Activated CD4-positive, alpha-beta T cell treated with anti-CD3 and anti-CD28 coated beads, Interleukin-10, Interleukin-2, amounts not matched to agents 100 ng/mL and 50 ng/mL, durations not matched to agents 16 hours and 8 hours (primary cell): ENCODE measurements around the gene MYCL.
"Not testable (repeated sequence)": the region's sequence is repeated elsewhere in the genome, so short reads cannot be mapped to it uniquely, and the experiment has no call there.

Source experiments
- DNase-seq: peaks from one replicate; pipeline ENCODE4 v3.0.0-alpha.2; 2020

MYCL gene

DNA sequence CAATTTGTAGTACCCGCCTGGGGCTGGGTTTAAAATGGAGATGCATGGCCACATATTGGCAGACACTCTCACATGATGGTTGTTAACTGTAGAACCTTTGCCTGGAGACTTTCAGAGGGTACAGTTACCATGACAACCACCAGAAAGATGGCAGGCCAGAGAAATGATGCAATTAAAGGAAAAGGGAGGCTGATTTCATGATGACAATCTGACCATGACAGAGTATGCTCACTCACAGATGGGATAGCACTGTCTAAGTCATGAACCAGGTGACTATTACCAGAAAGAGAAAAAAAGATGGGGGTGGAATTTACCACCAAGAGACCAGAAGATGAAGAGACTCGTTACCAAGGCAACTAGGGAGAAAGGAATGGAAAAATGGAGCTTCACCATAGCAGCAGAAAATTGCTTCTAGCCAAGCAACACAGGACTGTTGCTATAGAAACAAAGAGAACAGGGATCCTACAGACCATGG is 14.9 kb downstream of the MYCL start:
- DNase-seq = peak; percentile 29

DNA sequence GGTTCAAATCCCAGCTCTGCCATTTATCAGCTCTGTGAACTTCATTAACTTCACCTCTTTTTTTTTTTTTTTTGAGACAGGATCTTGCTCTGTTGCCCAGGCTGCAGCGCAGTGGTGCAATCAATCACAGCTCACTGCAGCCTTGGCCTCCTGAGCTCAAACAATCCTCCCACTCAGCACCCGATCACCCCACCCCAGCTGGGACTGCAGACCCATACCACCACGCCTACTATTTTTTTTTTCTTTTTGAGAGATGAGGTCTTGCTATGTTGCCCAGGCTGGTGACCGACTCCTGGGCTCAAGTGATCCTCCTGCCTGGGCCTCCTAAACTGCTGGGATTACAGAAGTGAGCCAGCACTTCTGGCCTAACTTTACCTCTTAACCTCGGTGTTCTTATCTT is 16.2 kb downstream of the MYCL start:
- DNase-seq = no peak

DNA sequence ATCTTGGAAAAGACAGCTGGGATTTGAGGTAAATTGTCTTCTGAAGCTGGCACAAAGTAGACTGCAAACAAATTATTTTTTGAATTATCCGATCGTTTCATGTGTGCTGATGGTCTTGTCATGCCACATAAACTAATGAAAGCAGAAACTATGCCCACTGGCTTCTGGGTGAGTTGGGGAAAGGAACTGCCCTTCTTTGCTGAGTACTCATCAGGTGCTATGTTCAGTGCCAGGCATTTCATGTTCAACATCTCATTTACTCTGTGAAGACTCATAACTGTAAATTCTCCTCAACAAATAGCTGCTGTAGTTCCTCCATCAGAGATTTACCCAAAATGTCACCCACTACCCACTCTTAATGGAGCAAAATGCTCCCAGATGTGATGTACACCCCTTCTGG is 19.6 kb downstream of the MYCL start:
- DNase-seq = no peak

DNA sequence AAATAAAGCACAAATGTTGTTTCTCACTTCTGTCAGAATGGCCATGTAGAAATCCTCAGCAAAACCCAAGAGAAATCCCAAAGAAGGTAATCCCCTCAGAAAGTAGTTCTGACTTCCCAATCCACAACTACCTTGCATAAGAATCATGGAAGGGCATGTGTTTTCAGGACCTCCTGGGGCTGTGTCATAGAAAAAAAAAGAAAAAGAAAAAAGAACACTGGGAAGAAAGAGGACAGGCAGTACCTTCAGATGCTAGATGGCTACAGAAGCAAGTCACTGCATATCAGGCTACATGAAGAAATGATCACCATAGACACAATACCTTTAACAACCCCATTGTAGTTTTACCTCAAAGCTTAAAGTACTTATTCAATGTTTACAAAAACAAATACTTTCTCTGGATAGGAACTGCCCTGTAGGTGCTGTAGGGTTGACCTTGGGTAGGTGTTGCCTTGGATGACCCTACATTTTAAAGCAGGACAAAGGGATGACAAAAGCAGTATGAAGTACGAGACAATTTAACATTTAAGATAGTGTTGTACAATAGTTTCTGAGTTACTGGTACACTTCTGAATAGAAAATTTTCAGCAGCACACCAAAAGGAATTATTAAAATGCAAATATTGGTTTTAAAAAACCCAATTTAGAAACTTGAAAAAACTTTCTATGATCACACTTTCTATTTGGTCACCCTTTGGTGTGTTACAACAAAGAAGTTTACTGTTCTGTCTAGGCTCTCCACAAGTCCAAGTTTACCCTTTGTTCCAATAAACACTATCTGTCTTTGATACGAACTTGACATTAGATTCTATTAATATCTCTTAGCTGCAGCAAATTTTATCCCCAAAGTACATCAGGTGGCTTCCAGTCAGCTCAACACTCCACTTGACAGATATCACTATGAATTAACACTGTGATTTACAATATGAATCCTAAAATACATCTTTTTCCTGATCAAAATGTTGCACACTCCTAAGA is 23.4 kb downstream of the MYCL start:
- no peak for DNase-seq

DNA sequence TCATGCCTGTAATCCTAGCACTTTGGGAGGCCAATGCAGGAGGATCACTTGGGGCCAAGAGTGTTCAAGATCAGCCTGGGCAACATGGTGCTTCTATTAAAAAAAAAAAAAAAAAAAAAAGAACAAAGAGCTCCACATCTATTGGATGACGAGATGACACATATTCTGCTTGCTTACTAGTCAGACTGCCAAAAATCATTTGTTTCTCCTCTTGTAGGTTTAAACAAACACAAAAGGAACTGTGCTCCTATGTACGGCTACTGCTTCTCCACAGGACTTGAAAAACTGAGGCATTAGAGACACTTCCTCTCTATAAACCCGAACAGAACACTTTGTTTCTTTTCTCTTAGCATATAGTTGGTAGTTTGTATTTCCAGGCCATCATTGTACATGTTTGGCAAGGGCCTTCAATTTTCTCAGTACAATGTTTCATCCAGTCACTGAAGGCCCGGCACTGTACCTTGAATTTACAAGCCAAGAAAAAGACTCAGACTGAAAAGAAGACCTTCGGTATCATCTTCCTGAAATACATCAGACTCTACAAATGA is 24.4 kb downstream of the MYCL start:
- DNase-seq = no peak

DNA sequence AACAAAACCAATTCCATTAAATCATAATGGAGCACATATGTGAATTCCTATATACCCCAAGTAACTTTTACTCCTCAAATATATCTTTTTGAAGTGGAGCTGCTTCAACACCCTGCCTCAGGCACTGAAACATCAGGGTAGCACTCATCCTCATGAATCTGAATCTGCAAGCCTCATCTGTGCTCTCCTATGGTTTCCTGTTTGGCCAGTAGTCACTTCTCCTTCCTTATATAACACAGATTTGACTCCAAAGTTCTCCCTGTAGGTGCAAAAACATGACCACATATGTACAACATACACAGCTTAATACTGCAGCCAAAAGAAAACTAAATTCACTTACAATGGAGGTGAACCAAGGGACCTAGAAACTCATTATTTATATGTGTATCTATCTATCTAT is 25.6 kb downstream of the MYCL start:
- no peak for DNase-seq

DNA sequence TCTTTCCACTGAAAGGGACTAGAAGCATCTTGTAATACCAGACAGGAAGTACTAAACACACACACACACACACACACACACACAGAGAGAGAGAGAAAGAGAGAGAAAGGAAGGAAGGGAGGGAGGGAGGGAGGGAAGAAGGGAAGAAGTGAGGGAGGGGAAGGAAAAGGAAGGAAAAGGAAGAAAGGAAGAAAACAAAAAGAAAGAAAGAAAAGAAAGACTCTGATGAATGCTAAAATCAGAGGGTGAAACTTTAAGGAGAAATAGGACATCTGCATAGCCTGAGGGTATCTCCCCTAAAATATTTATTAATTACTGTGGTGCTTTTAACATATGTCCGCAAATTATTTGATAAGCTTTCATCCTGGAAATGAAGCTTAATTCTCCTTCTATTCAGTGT is 29.0 kb downstream of the MYCL start:
- no peak for DNase-seq

DNA sequence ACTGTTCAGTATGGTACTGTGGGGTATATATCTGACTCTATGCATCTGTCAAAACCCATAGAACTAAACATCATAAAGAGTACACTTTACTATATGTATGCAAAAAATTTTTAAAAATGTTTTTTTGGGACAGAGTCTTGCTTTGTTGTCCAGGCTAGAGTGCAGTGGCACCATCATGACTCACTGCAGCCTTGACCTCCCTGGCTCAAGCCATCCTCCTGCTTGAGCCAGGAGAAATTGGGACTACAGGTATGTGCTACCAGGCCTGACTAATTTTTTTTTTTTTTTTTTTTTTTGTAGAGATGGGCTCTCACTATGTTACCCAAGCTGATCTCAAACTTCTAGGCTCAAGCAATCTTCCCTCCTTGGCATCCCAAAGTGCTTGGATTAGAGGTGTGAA is 29.9 kb downstream of the MYCL start:
- DNase-seq = no peak

DNA sequence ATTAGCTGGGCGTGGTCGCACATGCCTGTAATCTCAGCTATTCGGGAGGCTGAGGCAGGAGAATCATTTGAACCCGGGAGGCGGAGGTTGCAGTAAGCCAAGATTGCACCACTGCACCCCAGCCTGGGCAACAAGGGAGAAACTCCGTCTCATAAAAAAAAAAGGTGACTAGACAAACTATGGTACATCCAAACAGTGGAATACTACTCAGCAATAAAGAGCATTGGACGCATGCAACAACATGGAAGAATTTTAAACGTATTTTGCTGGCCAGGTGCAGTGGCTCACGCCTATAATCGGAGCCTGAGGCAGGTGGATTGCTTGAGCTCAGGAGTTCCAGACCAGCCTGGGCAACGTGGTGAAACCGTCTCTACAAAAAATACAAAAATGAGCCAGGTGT is 30.7 kb downstream of the MYCL start:
- not testable (repeated sequence) for DNase-seq

DNA sequence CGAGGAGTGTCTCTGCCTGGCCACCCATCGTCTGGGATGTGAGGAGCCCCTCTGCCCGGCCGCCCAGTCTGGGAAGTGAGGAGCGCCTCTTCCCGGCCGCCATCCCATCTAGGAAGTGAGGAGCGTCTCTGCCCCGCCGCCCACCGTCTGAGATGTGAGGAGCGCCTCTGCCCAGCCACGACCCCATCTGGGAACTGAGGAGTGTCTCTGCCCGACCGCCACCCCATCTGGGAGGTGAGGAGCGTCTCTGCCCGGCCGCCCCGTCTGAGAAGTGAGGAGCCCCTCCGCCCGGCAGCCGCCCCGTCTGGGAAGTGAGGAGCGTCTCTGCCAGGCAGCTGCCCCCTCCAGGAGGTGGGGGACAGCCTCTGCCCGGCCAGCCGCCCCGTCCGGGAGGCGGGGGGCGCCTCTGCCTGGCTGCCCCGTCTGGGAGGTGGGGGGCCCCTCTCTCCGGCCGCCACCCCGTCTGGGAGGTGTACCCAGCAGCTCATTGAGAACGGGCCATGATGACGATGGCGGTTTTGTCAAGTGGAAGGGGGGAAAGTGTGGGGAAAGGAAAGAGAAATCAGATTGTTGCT is 32.1 kb downstream of the MYCL start:
- DNase-seq = not testable (repeated sequence)

DNA sequence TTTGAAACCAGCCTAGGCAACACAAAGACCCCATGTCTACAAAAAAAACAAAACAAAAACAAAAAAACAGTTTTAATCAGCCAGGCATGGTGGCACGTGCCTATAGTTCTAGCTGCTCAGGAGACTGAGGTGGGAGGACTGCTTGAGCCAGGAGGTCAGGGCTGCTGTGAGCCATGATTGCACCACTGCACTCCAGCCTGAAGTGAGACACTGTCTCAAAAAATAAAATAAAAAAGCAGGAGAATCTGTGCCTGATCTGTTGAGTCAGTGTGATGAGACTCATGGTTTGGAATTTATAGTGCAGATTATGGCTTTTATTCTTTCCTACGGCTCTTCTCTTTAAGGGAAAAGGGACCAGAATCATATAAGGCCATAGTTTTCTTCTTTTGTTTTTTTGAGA is 35.0 kb downstream of the MYCL start:
- DNase-seq = no peak

DNA sequence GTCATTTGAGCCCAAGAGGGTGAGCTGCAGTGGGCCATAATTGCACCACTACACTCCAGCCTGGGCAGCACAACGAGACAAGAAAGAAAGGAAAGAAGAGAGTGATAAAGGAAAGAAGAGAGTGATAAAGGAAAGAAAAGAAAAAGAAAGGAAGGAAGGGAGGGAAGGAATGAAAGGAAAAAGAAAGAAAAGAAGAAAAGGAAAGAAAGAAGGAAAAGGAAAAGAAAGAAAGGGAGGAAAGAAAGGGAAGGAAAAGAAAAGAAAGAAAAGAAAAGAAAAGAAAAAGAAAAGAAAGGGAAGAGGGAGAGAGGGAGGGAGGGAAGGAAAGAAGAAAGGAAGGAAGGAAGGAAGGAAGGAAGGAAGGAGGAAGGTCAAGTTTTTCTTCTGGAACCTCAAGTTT is 36.0 kb downstream of the MYCL start:
- DNase-seq = no peak

DNA sequence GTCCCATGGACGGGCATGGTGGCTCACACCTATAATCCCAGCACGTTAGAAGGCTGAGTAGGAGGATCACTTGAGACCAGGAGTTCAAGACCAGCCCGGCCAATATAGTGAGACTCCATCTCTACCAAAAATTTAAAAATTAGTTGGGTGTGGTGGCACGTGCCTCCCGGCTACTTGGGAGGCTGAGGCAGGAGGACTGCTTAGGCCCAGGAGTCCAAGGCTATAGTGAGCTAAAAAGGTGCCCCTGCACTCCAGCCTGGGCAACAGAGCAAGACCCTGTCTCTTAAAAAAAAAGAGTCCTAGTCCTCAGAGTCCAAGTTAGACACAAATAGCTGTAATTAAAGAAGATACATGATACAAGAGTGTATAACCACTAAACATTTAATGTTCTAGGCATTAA is 38.5 kb downstream of the MYCL start:
- DNase-seq = no peak

DNA sequence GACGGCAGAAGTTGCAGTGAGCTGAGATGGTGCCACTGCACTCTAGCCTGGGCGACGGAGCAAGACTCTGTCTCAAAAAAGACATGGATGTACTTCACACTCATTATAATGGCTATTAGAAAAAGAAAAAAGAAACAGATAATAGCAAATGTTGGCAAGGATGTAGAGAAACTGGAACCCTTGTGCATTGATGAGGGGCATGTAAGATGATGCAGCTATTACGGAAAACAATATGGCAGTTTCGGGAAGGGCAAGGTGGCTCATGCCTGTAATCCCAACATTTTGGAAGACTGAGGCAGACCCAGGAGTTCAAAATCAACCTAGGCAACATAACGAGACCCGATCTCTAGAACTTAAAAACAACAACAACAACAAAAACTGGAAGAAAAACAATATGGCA is 40.7 kb downstream of the MYCL start:
- no peak for DNase-seq

DNA sequence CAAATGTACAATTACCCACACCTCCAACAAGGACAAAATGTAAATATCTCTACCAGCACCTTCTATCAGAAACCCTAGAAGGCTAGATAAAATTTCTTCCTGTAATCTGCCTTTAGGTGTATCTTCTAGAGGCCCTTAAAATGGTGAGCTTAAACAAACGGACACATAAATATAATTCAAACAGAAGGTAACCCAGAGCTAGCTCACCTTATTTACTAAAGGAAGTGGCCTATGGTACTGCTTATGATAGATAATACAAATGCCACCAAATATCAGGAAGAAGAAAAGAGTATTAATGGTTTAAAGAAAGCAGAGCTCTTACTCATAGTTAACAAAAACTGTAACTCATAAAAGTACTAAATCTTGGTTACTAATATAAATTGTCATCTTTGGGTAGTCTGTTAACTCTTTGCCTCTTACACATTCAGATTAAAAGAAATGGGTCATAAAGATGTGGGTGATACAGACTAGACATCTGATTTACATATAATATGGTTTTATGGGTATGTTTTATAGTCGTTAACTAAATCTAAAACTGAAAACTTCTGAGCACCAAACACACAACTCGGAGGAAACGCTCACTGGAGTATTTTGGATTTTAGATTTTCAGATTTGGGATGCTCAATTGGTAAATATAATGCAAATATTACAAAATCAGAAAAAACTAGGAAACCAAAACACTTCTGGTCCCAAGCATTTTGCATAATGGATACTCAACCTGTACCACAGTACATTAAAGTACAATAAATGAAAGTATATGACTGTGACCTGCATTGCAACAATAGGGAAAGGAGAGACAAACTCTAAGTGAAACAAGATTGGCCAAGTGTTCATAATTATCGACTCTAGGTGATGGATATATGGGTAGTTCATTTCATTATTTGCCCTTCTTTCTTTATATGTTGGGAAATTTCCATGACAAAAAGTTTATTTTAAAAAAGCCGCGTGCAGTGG is 41.6 kb downstream of the MYCL start:
- DNase-seq = no peak

DNA sequence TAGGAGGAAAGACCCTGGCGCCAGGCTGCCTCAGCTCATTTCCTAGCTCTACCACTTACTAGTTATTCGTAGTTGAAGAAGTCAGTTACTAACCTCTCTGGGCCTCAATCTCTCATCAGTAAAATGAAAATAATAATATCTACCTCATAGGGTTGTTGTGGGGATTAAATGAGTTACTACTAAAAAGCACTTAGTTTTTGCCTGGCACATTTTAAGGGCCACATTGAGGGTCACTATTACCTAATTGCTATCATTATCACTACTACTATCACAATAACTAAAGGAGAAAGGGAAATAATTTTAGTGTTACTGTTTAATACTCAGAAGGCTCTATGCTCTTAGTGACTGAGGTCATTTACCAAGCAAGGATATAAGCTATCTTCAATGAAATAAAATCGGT is 43.4 kb downstream of the MYCL start:
- DNase-seq = no peak

DNA sequence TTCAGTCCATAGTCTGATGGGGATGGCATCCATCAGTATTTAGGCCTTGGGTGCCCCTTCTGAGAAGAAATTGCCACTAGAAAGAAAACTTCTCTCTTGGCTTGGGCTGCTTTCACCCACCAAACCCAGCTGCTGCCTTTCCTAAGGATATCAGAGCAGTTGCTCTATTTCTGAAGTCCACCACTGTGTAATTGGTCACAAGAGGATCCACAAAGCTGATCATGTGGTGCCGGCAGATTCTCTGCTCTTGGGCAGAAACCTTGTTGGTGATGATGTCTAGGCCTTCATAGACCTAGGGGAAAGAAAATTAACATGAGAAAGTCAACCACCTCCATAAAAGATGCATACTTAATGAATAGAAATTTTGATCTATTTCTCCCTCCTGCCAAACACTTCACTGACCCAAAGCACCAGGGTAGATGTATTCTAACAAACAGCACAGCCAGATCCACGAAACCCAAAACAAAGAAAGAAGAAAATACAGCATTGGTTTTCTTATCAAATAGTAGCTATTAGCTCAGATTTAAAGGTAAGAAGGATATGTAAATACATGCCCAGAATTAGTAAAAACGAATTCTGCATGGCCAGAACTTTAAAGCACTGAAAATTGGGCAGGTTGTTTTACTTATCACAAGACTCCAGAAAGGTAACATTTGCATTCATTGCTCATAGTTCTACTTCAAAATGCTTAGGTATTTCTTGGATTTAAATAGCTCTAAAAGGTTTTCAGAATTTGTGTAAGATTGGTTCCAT is 44.4 kb downstream of the MYCL start:
- no peak for DNase-seq

DNA sequence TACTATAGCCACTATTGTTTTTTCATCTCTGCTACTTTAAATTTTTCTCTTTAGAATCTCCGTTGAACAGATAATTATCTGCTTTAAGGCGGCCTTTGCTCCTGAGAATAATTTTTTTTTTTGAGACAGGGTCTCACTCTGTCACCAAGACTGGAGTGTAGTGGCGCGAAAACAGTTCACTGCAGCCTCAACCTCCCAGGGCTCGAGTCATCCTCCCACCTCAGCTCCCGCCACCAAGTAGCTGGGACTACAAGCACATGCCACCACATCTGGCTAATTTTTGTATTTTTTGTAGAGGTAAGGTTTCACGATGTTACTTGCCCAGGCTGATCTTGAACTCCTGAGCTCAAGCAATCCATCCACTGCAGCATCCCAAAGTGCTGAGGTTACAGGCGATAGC is 47.0 kb downstream of the MYCL start:
- DNase-seq = no peak

DNA sequence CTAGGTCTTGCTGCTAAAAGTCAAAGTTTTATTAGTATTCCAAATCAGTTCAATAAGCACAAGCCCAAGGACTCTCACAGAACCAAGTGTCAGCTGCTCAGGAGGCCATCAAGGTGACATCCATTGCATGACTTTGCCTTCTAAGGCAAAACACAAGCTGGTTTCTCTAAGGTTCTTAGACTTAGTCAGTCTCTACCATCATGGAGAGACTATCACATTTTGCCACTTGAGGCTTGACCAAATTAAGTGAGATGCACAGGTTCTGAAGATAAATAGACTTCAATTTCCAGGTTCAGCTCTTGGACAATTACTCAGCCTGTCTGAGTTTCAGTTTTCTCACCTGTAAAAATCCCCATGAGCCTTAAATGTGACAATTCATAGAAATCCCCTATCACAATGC is 47.4 kb downstream of the MYCL start:
- DNase-seq = no peak

DNA sequence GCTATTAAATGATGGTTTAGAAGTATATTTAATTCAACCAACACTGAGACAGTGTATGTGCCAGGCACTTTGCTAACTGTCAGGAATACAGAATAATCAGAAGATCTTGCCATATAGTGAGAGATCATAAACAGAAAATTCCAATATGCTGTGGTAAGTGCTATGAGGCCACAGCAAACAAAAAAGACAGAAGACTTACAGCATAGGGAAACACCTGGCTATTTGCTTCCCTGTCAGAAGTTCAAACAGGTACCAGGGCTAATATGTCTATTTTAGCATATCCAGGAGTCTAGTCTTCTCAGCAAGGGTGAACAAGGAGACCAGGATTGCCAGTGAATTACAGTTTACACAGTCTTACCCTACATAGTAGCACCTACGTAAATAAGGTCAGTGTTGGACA is 48.8 kb downstream of the MYCL start:
- DNase-seq = no peak

DNA sequence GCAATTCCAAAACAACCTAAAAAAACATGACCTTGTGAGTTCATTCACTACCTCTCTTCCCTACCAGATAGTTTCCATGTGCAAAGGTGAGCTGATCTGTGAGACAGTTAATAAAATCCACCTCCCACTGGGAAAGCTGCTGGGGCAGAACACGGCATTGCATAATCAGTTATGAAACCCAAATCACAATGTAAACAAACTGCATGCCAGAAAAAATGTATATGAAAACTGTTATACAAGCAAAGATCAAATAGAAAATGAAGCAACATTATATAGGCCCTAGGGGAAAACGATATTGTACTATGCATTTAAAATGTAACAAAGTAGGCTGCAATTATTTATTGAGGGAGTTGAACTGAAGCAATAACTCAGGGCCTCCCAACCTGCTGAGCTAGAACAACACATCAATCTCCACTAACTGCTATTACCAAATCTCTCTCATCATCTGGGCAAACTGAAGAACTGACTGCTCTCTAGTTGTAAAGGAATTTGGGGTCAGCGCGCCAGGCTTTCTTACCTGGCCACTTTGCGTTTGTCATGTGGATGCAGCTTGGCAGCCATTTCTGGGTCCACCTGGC is 49.4 kb downstream of the MYCL start:
- no peak for DNase-seq
